DOHH2 (cell line): Measurements from ENCODE around the gene PRRX1.

Experiments
- H3F3A ChIP-seq: fragments of 200-600 bp; sonication (generic), shearing (Covaris generic); 2 replicates; pipeline ENCODE4 v1.6.0; 2016; ENCODE audit warnings: antibody characterized with exemption, mild to moderate bottlenecking; ENCODE audit not compliant: control insufficient read depth, insufficient read depth
- H3K27ac ChIP-seq: fragments of 200-600 bp; sonication (generic); 2 replicates; pipeline ENCODE4 v1.5.1; 2014; ENCODE audit warnings: low read depth, mild to moderate bottlenecking, low read length, moderate library complexity
- H3K27me3 ChIP-seq: fragments of 200-600 bp; sonication (generic); 2 replicates; pipeline ENCODE4 v1.6.1; 2014; ENCODE audit warnings: mild to moderate bottlenecking, low read length, mixed read lengths; ENCODE audit not compliant: control insufficient read depth
- H3K36me3 ChIP-seq: fragments of 200-600 bp; sonication (generic); 2 replicates; pipeline ENCODE4 v1.6.1; 2014; ENCODE audit warnings: mild to moderate bottlenecking, low read length, moderate library complexity, mixed read lengths; ENCODE audit not compliant: control insufficient read depth
- H3K4me1 ChIP-seq: fragments of 200-600 bp; sonication (generic); 2 replicates; pipeline ENCODE4 v1.6.1; 2014; ENCODE audit warnings: mild to moderate bottlenecking, low read length, mixed read lengths; ENCODE audit not compliant: control insufficient read depth
- H3K4me2 ChIP-seq: fragments of 200-600 bp; sonication (generic); 2 replicates; pipeline ENCODE4 v1.6.0; 2014; ENCODE audit warnings: mild to moderate bottlenecking, low read length, moderate library complexity
- H3K4me3 ChIP-seq: fragments of 200-600 bp; sonication (generic); 2 replicates; pipeline ENCODE4 v1.5.1; 2014; ENCODE audit warnings: mild to moderate bottlenecking, low read length, mixed read lengths
- H3K79me2 ChIP-seq: fragments of 200-600 bp; sonication (generic); 2 replicates; pipeline ENCODE4 v1.6.1; 2014; ENCODE audit warnings: mild to moderate bottlenecking, low read length, mixed read lengths; ENCODE audit not compliant: control insufficient read depth
- H3K9me2 ChIP-seq: fragments of 200-600 bp; sonication (generic); replicated peaks from 2 replicates; pipeline ENCODE4 v1.6.1; 2014; ENCODE audit warnings: mild to moderate bottlenecking, low read length, mixed read lengths; ENCODE audit not compliant: control insufficient read depth
- H3K9me3 ChIP-seq: fragments of 200-600 bp; sonication (generic); 2 replicates; pipeline ENCODE4 v1.6.1; 2014; ENCODE audit warnings: antibody characterized with exemption, low read length, mixed read lengths; ENCODE audit not compliant: control insufficient read depth, insufficient read depth
- H4K20me1 ChIP-seq: fragments of 200-600 bp; sonication (generic); 2 replicates; pipeline ENCODE4 v1.6.0; 2014; ENCODE audit warnings: low read depth, mild to moderate bottlenecking, antibody characterized with exemption, low read length, moderate library complexity; ENCODE audit not compliant: control insufficient read depth, insufficient read depth
- CTCF ChIP-seq: fragments of 200-600 bp; sonication (generic); IDR thresholded peaks from one replicate; pipeline ENCODE4 v1.5.1; 2014; ENCODE audit warnings: antibody characterized with exemption, mild to moderate bottlenecking, low read depth, low read length; ENCODE audit not compliant: poor library complexity, severe bottlenecking
- EZH2phosphoT487 ChIP-seq: fragments of 200-600 bp; sonication (generic); IDR thresholded peaks from 2 replicates; pipeline ENCODE4 v1.6.1; 2017; ENCODE audit warnings: borderline replicate concordance, mild to moderate bottlenecking, antibody characterized with exemption, low read length, moderate library complexity, mixed read lengths

Gene PRRX1

GRCh38 chr1:170695955-170696590 is 32.1 kb downstream of the PRRX1 start:
- H3K36me3 ChIP-seq, result no peaks in the 10 kb centered on the region
- no peaks in the 10 kb centered on the region for H3K9me2 ChIP-seq
- no peaks in the 10 kb centered on the region for H3K79me2 ChIP-seq
- H3K9me3 ChIP-seq, result no peaks in the 10 kb centered on the region
- 0 out of 2 replicates have a peak, but pooled peaks cover 3% of the 10 kb centered on the region for H3K27me3 ChIP-seq
- no peaks in the 10 kb centered on the region for H3K4me1 ChIP-seq
- H3K4me2 ChIP-seq, result no peak overlapping the region
- TF ChIP-seq CTCF (no peak), EZH2phosphoT487 (no peak)
- no peaks in the 10 kb centered on the region for H3F3A ChIP-seq
- H4K20me1 ChIP-seq, result no peaks in the 10 kb centered on the region
- no peak overlapping the region for H3K27ac ChIP-seq
- H3K4me3 ChIP-seq, result no peak overlapping the region

GRCh38 chr1:170696591-170697290 is 32.8 kb downstream of the PRRX1 start:
- no peaks in the 10 kb centered on the region for H3K9me2 ChIP-seq
- H3F3A ChIP-seq, result no peaks in the 10 kb centered on the region
- no peak overlapping the region for H3K27ac ChIP-seq
- H3K9me3 ChIP-seq, result no peaks in the 10 kb centered on the region
- H3K4me3 ChIP-seq, result no peak overlapping the region
- no peaks in the 10 kb centered on the region for H3K36me3 ChIP-seq
- TF ChIP-seq EZH2phosphoT487 (no peak), CTCF (no peak)
- H4K20me1 ChIP-seq, result no peaks in the 10 kb centered on the region
- H3K4me1 ChIP-seq, result no peaks in the 10 kb centered on the region
- H3K79me2 ChIP-seq, result no peaks in the 10 kb centered on the region
- H3K4me2 ChIP-seq, result no peak overlapping the region
- 0 out of 2 replicates have a peak, but pooled peaks cover 3% of the 10 kb centered on the region for H3K27me3 ChIP-seq

GRCh38 chr1:170697316-170697715 is 33.4 kb downstream of the PRRX1 start:
- Histone ChIP-seq H3K4me1 (no peaks in the 10 kb centered on the region), H3K4me3 (no peak overlapping the region), H3K79me2 (no peaks in the 10 kb centered on the region), H4K20me1 (no peaks in the 10 kb centered on the region), H3K27me3 (0 out of 2 replicates have a peak, but pooled peaks cover 3% of the 10 kb centered on the region), H3K4me2 (no peak overlapping the region), H3K27ac (no peak overlapping the region), H3K9me3 (no peaks in the 10 kb centered on the region), H3K36me3 (no peaks in the 10 kb centered on the region), H3K9me2 (no peaks in the 10 kb centered on the region), H3F3A (no peaks in the 10 kb centered on the region)
- TF ChIP-seq EZH2phosphoT487 (no peak), CTCF (no peak)
